Left ventricle myocardium inferior (tissue), 1 donor: ENCODE results near the gene LRRFIP1. TPM values are rescaled to one million over a fixed set of nuclear protein-coding genes. Genes with fewer than 3 reads are reported as not detected.

ENCODE experiments used
- DNase-seq: peaks from one replicate; pipeline ENCODE4 v3.0.0-alpha.2; 2020
- H3K27ac ChIP-seq: fragments of 200-600 bp; replicated peaks from 2 replicates; pipeline ENCODE4 v1.8.0; 2021
- H3K27me3 ChIP-seq: fragments of 200-600 bp; 2 replicates; pipeline ENCODE4 v1.8.0; 2021; ENCODE audit warnings: low read depth
- H3K36me3 ChIP-seq: fragments of 200-600 bp; 2 replicates; pipeline ENCODE4 v1.8.0; 2021
- H3K4me1 ChIP-seq: fragments of 200-600 bp; 2 replicates; pipeline ENCODE4 v1.8.0; 2021
- H3K4me3 ChIP-seq: fragments of 200-600 bp; 2 replicates; pipeline ENCODE4 v1.8.0; 2021; ENCODE audit warnings: mild to moderate bottlenecking, moderate library complexity
- H3K9me3 ChIP-seq: fragments of 200-600 bp; replicated peaks from 2 replicates; pipeline ENCODE4 v1.8.0; 2021
- CTCF ChIP-seq: fragments of 200-600 bp; IDR thresholded peaks from 2 replicates; pipeline ENCODE4 v1.8.0; 2021; ENCODE audit warnings: antibody characterized with exemption, mild to moderate bottlenecking, borderline replicate concordance
- intact Hi-C: fragments of 100-400 bp; cut with micrococcal nuclease; formaldehyde crosslinking; loops from one replicate; pipeline ENCODE4 v1.11.0; 2022
- total RNA-seq: library from RNA; stranded (reverse); fragmentation: NEBNext Ultra II Directional; extraction: Animal tissue kit (Norgen Biotek cat#: 25700); gene quantifications from one replicate; pipeline ENCODE4 v1.2.1, GENCODE V29; 2021
- donor health status: DM: no; HTN: yes; CAD: no; lungs with severe emphysema.

LRRFIP1 gene
- total RNA-seq, 1 donor from 2014 or later = 97.1 TPM

DNA sequence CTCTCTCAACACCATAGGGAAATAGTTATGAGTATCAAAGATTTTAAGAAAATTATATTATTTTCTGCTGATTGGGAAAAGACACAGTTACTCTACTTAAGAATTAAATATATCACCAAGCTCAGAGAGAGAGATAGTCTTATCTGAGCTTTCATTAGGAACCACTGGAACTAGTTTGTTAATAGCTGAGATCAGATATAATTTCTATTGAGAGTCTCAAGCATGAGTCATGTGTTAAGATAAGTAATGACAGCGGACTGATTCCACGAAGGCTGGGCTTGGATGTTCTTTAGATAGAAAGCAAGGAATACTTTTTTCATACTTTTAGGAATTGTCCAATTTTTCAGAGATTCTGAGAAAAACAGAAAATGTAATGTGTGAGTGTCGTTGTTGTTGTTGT, 126.8 kb downstream of the LRRFIP1 start:
- Histone ChIP-seq H3K9me3 (no peaks in the 10 kb centered on the region), H3K27ac (no peak overlapping the region), H3K36me3 (peaks cover 100% of the 10 kb centered on the region), H3K4me1 (peaks cover 8% of the 10 kb centered on the region), H3K4me3 (no peak overlapping the region), H3K27me3 (no peaks in the 10 kb centered on the region)
- no peak for TF ChIP-seq CTCF
- no peak for DNase-seq
- intact Hi-C loops = no loop called here

DNA sequence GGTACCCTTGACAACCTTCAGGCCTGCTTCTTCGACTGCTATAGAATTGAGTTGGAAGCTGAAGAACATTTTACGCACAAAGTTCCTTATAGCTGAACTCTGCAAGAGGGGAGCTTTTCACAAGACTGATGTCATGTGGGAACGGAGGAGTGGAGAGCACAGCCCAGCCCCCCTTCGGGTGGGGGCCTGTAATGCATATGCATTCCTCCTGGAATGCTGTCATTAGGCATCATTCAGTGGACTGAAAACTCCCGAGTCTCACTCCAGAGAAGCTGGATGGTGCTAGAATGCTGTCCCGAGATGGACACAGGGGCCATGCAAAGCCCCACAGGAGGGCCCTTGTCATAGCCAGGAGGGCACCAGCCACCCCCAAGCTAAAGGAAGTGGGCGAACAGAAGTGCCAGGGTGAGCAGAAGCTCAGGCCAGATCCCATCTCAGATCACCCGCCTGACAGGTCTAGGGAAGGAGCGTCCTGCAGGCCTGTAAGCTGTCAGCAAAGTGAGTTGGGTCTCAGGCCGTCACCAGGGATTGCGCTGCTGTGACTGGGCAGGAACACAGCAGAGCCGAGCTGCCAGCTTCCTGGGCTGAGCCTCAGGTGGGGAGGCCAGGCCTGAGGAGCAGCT, 127.3 kb downstream of the LRRFIP1 start:
- Histone ChIP-seq H3K27me3 (no peaks in the 10 kb centered on the region), H3K27ac (no peak overlapping the region), H3K9me3 (no peaks in the 10 kb centered on the region), H3K36me3 (peaks cover 100% of the 10 kb centered on the region), H3K4me3 (no peak overlapping the region), H3K4me1 (peaks cover 8% of the 10 kb centered on the region)
- no peak for DNase-seq
- no peak for TF ChIP-seq CTCF
- intact Hi-C loops = no loop called here

- no peaks in the 10 kb centered on the region for H3K9me3 ChIP-seq
- no peak overlapping the region for H3K27ac ChIP-seq
- no peak for DNase-seq
- peaks cover 100% of the 10 kb centered on the region for H3K36me3 ChIP-seq
- no peak for TF ChIP-seq CTCF
- no peak overlapping the region for H3K4me3 ChIP-seq
- H3K4me1 ChIP-seq = peaks cover 8% of the 10 kb centered on the region
- intact Hi-C loops = no loop called here
- no peaks in the 10 kb centered on the region for H3K27me3 ChIP-seq
These were observed 130.2 kb downstream of the LRRFIP1 start for GRCh38 chr2:237757616-237758015.

GRCh38 chr2:237758185-237758584, 130.8 kb downstream of the LRRFIP1 start:
- no peaks in the 10 kb centered on the region for H3K27me3 ChIP-seq
- H3K27ac ChIP-seq = no peak overlapping the region
- H3K36me3 ChIP-seq = peaks cover 100% of the 10 kb centered on the region
- intact Hi-C loops = no loop called here
- H3K9me3 ChIP-seq = no peaks in the 10 kb centered on the region
- no peak overlapping the region for H3K4me3 ChIP-seq
- no peak for DNase-seq
- TF ChIP-seq CTCF = no peak
- H3K4me1 ChIP-seq = peaks cover 8% of the 10 kb centered on the region

- Histone ChIP-seq H3K9me3 (no peaks in the 10 kb centered on the region), H3K4me3 (no peak overlapping the region), H3K27ac (no peak overlapping the region), H3K27me3 (no peaks in the 10 kb centered on the region), H3K4me1 (peaks cover 15% of the 10 kb centered on the region), H3K36me3 (peaks cover 95% of the 10 kb centered on the region)
- no peak for TF ChIP-seq CTCF
- no peak for DNase-seq
- intact Hi-C loops = no loop called here
These were observed 131.8 kb downstream of the LRRFIP1 start for GRCh38 chr2:237759176-237759575.
